Measurements from ENCODE around the gene OR9K2.
A peak's percentile ranks its signal among the peaks of the same experiment; 100 is the strongest.
"Not testable (repeated sequence)": the region's sequence is repeated elsewhere in the genome, so short reads cannot be mapped to it uniquely, and the experiment has no call there.

OR9K2 gene

GRCh38 chr12:55126106-55126505 is at the start of gene OR9K2:
OR9K2 (plus strand) TSS chr12:55126406; CDS start chr12:55129835, 3,429 bp downstream.
- DNase-seq (ENCODE audit: low spot score): no peak

- DNase-seq (ENCODE audit: low spot score): no peak
These were observed 33.6 kb upstream of the OR9K2 start for GRCh38 chr12:55092579-55092978.

- DNase-seq (ENCODE audit: low spot score): no peak
These were observed 13.8 kb upstream of the OR9K2 start for GRCh38 chr12:55112378-55112875.

- DNase-seq (ENCODE audit: low spot score): no peak
These were observed 10.1 kb upstream of the OR9K2 start for GRCh38 chr12:55116152-55116551.

GRCh38 chr12:55132816-55133215 is 6.6 kb downstream of the OR9K2 start:
- no peak for DNase-seq (ENCODE audit: low spot score)

- peak; percentile 52 for DNase-seq (ENCODE audit: low spot score)
These were observed 16.7 kb downstream of the OR9K2 start for GRCh38 chr12:55142669-55143565.

- DNase-seq (ENCODE audit: low spot score): no peak
These were observed 17.3 kb downstream of the OR9K2 start for GRCh38 chr12:55143566-55143870.

GRCh38 chr12:55167010-55167640 is 40.9 kb downstream of the OR9K2 start:
- not testable (repeated sequence) for DNase-seq (ENCODE audit: low spot score)

GRCh38 chr12:55171445-55171844 is 45.2 kb downstream of the OR9K2 start:
- DNase-seq (ENCODE audit: low spot score): no peak

- DNase-seq (ENCODE audit: low spot score): not testable (repeated sequence)
These were observed 45.6 kb downstream of the OR9K2 start for GRCh38 chr12:55171846-55172245.

GRCh38 chr12:55172686-55173085 is 46.5 kb downstream of the OR9K2 start:
- DNase-seq (ENCODE audit: low spot score): no peak

- DNase-seq (ENCODE audit: low spot score): no peak
These were observed 47.2 kb downstream of the OR9K2 start for GRCh38 chr12:55173456-55173855.

Data from hematopoietic multipotent progenitor cell treated with erythropoietin and hydrocortisone succinate and interleukin-3 and kit ligand, for 17 days (in vitro differentiated cells).